Measurements from ENCODE around the gene RASSF8. TPM values are rescaled to one million over a fixed set of nuclear protein-coding genes. Genes with fewer than 3 reads are reported as not detected.

RASSF8 gene
- total RNA-seq (2022; extraction: Qiagen RNA extraction; ENCODE audit: low read depth) = 7.2 to 12.6 TPM (median 9.7 TPM) in 5 replicates

GRCh38 chr12:25958428-25959070 lies at the start of gene RASSF8:
Gene RASSF8 (plus strand): TSS chr12:25958682. CDS start chr12:26055344, 96,662 bp downstream.

GRCh38 chr12:26124446-26125399 lies 166.2 kb downstream of the RASSF8 start, which contains the start of gene BHLHE41:
Gene BHLHE41 (minus strand): TSS chr12:26125037. CDS start chr12:26124779, 258 bp downstream.

Other genes starting within 250 kb of the RASSF8 start
- 0.77 to 3.2 TPM (median 1.2 TPM) in 5 replicates for gene BHLHE41, start 166.4 kb downstream of the RASSF8 start, total RNA-seq (2022; extraction: Qiagen RNA extraction; ENCODE audit: low read depth)
- gene SSPN, start 236.9 kb downstream of the RASSF8 start, total RNA-seq (2022; extraction: Qiagen RNA extraction; ENCODE audit: low read depth) = 0.17 to 0.39 TPM (median 0.34 TPM) in 5 replicates

All from A549 treated with ZK216348 at 1 μM for 4 hours (cell line).